ENCODE measurements around the gene MED27. TPM values are rescaled to one million over a fixed set of nuclear protein-coding genes. Genes with fewer than 3 reads are reported as not detected.

The MED27 gene
- total RNA-seq, 1 experiment from 2014 or later, result 37.7 TPM

DNA sequence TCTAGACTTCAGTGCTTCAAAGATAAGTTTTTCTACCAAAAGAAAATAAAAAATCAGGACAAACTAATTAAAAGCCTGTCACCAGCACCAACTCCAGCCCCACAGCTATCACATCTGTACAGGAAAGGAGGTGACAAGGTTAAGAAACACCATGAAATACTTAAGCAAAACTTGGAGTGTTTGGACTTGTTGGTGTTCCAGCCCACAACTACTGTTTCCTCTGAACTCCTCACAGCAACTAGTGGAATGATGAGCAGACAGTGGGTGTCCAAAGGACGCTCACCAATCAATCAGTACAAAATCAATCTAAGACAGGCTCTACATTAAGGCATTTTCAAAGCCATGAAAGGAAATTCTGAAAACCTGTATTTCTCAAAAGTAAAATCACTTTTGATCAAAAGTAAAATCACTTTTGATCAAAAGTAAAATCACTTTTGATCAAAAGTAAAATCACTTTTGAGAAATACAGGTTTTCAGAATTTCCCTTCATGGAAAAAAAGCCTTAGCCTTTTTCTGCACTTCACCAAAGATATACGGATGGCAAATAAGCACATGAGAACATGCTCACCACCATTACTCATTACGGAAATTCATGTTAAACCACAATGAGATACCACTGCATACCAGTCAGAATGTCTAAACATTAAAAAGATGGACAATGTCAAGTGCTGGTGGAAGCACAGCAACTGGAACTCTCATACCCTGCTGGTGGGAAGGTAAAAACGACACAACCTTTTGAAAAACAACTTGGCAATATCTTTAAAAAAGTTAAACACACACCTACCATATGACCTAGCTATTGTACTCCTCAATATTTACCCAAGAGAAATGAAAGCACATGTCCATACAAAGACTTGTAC is 79.7 kb downstream of the MED27 start:
- DNase-seq (ENCODE audit: low read depth), result peak; percentile 84

DNA sequence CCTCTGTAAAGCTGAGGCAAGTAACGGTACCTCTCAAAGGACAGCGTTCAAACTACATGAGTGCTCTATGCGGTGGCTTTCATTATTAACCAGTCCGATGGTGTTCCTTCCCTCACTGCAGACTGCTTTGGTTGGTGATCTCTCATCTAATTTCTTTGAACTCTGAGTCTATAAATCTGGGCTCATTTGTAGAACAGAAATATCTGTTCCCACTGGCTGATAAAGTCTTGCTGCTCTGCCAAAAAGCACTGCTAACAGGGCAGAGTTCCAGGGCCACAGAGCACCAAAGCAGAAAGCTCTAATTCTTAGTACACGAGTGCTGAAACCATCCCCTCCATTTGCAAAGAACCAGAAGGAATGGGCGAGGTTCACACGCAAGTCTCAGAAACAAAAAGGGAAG is 81.9 kb downstream of the MED27 start:
- no peak for DNase-seq (ENCODE audit: low read depth)

DNA sequence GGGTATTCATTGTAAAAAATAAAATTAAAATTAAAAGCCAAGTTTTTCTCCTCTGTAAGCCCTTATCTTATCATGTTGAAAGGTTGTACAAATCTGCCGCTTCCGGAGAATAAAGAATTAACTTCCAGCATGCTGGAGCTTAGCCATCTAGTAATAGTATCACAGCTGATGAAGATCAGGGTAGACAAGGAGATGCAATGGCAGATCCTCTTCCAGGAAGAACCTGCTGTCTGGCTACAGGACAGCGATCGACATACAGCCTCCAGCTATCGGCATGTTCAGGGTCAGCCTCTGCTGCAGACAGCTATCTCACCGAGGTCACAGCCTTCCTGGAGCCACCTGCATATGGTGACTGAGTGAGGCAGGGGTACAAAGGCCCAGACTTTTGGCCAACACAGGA is 82.6 kb downstream of the MED27 start:
- no peak for DNase-seq (ENCODE audit: low read depth)

DNA sequence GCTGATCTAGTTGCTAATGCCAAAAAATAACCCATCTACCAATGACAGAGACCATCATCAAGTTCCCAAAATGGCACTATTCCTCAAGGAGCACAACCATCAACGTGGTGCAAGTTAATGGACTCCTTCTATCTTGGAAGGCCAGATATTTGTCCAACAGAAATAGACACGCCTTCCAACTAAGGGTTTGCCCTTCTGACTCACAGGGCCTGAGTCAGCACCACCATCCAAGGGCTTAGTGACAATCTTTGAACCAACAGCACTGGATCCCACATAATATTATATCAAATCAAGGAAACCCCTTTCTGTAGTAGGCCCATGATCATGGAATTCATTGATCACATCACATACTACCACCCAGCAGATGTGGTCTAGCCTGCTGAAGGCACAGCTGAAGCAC is 84.3 kb downstream of the MED27 start:
- DNase-seq (ENCODE audit: low read depth), result peak; percentile 54

DNA sequence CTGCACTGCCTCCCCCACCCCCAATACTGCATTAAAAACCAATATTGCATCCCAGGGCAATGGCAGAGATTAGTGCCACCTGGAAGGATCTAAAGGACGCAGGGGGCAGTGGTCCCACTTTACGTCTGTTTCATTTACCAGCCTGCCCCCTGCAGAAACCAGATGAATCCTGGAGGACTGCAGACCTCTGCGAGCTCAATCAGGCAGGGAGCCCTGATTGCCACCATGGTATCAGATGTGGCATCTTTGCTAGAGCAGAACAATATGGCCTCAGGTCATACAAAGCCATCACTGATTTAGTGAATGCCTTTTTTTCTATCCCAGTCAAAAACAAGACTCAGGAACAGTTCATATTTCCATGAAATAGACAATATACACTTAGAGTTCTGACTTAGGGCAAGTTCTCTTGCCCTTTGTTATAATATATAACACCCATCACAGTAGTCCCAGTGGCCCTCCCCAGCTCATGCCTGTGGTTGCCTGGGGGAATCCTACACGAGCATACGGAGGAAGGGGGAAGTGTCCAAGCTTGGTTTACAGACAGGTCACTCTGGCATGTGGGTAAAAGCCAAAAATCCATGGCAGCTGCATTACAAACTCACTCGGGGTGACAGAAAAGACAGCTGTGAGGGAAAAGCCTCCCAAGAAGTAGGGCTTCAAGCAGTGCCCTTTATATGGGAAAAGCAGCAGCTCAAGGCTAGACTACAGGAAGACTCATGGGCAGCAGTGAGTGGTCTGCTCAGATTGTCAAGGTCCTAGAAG is 85.1 kb downstream of the MED27 start:
- peak; percentile 57 for DNase-seq (ENCODE audit: low read depth)

DNA sequence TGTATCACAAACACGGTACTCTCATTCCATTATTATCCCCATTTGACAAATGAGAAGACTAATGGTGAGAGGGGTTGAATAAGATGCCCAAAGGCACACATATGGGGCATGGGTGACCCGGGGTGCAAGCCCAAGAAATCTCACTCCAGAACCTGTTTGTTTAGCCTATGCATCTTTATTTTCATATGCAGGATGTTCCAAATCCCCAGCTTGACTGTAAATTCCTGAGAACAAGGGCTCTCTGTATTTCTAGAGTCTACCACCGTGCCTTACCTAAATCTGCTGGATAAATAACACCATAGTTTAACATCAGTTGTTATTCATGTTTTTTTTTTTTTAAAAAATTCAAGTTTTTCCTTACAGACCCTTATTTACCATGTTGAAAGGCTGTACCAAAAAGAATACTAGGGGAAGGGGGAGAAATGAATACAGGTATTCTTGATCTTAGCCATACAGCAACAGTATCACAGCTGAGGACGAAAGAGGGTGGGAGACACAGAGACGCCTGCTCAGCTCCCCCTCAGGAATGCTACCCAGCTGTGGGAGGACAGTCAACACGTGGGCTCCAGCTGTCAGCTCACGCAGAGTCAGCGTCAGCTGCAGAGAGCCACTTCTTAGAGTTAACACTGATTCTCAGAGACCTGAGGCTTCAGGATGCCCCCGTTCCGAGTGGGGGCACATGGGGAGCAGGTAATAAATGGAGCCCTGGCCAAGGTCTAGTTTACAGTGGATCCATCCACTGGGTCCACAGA is 86.6 kb downstream of the MED27 start:
- no peak for DNase-seq (ENCODE audit: low read depth)

DNA sequence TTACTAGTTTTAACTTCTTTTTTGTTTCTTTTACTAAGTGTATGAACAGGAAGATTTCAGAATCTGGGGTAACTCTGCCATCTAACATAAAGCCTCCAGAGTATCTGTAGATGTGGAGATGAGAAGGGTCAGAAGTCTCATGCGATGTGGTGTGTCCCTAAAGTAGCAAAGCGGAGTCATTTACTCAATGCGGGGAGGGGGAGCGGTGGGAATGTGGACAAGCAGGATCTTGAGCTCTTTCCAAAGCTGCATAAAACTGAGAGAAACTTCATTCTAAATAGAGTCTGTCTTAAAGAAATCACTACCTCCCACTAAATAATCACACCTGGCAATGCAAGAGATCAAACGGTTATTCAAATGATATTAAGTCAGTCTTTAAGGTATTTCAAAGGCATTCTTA is 92.4 kb downstream of the MED27 start:
- DNase-seq (ENCODE audit: low read depth), result no peak

DNA sequence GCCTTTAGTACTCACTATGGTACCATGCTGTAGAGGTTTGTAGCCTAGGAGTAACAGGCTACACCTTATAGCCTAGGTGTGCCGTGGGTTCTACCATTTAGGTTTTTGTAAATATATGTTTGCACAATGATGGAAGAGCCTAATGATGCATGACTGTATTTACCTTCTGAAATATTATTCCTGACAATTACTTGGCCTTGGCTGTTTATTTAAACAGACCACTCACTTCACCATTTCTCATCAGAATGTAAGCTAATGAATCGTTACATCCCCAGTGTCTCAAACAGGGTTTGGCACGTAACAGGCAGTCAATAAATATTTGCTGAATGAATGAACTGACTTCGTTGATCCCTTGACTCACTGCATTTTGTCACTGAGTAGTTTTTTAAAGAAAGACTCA is 93.1 kb downstream of the MED27 start:
- no peak for DNase-seq (ENCODE audit: low read depth)

DNA sequence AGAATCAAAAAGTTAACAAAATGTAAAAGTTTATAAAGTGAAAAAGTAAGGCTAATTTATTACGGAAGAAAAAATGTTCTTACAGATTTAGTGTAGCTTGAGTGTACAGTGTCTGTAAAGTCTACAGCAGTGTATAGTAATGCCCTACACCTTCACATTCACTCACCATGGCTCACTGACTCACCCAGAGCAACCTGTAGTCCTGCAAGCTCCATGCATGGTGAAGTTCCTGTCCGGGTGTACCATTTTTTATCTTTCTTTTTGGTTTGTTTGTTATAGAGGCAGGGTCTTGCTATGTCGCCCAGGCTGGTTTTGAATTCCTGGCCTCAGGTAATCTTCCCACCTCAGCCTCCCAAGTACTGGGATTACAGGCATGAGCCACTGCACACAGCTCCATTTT is 93.6 kb downstream of the MED27 start:
- no peak for DNase-seq (ENCODE audit: low read depth)

DNA sequence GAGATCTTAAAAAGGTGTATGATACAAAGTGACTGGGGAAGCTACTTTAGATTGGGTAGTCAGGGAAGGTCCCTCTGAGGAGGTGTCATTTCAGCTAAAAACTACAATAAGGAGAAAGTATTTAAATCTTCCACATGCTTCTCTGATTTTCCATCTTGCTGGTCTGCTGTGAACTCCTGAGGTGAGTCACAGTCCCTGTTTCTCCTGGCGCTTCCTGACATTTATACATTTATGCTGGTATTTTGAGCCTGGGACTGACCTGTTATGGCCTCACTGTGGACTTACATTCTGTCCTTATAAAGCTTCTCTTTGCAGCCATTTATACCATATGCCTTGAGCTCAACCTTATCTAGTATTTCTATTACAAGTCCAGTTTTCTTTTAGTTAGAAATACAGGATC is 95.1 kb downstream of the MED27 start:
- no peak for DNase-seq (ENCODE audit: low read depth)

DNA sequence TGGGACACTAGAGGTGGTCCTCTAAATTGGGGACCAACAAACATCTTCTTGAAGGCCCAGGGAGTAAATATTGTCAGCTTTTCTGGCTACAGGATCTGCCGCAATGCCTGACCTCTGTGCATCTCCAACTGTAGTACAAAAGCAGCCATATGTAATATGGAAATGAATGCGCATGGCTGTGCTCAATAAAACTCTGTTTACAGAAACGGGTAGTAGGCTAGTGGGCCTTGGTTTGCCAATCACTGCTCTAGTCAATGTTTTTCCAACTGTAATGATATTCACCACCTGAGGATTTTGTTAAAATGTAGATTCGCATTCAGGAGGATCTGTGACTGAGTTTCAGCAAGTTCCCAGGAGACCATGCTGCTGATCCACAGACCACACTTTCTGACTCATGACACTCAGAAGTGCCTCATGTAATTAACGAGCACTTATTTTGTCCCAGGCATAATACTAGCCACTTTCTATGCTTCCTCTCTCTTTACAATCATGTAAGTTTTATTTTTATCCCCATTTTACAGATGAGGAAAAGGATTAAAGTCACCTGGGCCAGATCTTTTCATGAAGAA is 96.9 kb downstream of the MED27 start:
- DNase-seq (ENCODE audit: low read depth), result peak; percentile 54

DNA sequence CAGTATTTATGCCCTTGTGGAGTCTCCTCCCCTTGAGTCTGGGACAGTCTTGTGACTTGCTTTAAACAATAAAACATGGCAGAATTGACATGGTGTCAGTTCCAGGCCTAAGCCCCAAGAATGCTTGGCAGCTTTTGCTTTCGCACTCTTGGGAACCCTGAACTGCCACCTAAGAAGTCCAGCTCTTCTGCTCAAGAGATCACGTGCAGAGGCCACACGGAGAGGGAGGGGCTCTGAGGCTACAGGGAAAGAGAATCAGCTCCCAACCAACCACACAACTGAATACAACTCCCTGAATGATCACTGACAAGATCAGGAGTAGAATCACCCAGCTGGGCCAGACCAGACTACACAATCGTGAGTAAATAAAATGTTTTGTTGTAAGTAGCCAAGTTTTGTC is 97.6 kb downstream of the MED27 start:
- no peak for DNase-seq (ENCODE audit: low read depth)

DNA sequence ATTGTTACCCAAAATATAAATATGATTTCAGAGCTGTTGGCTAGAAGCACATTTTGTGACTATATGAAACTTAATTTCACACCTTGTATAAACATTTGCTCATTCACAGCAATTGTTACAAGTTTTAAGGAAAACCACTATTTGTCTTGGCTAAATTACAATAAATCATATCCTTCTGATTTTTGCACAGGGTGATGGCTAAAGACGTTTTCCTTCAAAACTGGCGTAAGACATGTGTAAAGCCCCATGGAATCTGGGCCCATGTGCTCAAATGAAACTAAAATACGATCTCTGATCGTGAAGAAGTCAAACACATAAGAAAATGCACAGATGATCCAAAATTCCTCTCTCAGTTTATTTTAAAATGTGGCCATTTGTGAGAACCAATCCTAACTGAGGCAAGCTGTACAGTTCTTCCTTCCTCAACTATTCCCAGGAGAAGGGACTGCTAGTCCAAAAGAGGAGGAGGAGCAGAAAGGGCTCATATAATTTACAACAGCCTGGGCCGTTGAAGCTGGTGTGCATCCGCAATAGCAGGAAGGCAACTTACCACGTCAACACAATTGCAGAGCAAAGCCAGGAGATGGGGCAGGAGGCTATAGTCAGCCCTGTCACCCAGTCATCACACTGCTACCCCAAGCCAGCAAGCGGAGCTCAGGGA is 98.4 kb downstream of the MED27 start:
- no peak for DNase-seq (ENCODE audit: low read depth)

DNA sequence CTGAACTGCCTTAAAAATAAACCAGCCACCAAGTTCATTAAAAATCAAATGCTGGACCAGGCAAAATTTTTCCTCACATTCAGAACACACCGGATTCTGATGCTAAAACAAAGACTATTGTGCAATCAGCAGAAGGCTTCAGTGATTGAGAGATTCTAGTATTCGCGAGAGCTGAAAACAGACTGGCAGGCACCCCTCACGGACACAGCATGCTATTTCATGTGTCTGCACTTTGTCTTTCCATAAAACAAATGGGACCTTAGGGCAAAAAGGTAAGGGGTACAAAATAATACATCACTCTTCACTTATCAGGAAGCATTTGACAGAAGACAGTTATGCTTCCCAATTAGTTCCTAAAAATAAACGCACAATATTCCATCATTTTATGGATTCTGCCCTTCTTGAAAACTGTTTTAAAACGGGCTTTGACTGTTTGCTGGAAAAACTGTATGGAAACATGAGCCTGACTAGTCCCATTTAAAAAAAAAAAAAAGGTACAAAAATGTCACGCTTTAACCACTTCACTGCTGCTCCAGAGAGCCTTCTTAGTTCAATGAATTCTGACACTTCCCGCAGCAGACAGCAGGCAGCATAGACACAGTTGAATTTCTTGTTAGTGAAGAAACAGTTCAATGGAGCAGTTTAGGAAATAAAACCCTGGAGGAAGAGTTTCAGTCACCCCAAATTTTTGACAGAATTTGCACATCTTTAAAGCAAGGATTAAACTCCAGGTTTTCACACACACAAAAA is 99.2 kb downstream of the MED27 start:
- DNase-seq (ENCODE audit: low read depth), result no peak

DNA sequence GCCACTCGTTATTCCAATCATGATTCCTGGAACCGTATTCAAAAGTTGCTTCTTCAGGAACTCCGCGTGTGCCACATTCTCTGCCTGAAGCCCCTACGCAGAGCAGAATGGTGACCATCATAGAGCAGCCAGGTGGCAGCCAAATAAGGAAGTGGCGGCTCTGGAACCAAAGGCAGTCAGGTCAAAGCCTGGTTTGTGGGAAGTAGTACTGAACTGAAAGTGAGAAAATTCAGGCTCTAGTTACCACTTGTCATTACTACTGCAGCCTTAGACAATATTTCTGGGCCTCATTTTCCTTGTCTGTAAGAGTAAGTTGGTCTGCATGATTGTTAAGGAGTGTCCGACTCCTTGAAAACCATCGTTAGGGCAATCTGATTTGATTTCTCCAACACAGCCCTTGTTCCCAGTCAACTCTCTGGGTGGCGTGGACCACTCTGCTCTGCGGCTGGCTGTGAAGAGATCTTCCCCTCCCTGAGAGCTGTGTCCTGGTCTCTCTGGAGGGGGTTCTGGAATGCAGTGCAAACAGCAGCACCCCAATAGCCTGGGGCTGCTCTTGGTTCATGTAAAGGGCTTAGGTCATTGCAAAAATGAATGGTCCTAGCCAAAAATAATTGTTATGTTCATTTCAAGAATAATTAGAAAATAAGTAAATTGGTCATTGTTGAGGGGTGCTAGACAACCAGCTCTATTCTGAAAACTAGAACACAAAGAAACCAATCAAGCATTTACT is 102.4 kb downstream of the MED27 start:
- no peak for DNase-seq (ENCODE audit: low read depth)

DNA sequence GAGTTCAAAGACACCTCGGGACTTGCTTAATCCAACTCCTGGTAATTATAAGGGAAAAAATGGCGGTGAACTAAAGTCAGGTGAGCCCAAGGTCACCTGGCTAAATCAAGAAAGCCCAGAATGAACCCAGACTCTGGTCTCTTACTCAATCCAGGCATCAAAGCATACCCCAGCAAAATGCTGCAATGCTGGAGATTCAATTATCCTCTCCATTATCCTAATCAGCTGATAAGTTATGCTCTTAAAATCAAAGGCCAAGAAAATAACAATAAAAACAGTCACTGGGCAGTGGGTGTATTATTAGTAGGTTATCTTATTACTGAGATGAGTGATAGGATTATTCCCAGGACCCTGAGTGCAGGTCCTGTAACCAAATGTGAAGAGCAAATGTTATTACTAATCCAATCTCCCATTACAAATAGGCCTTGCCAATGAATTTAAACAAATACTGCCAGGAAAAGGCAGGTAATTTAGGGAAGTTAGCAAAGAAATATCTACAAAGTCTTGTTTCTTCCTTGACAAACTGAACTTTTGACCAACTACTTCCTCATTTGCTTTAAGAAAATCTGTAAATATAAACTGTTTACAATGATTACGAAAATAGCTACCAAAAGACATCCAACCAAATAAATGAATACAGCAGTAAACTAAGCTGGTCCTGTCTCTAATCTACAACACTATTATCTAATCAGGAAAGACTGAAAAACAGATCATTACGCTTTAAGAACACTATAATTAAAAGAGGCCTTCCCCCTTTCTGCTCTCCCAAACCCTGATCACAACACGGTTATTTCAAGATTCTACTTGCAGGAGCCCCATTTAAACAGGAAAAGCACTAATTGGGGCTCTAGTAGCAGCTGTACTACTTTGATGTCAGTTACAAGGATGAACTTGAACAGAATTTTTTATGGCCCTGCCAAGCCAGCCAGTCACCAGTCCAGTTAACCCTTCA is 103.2 kb downstream of the MED27 start:
- DNase-seq (ENCODE audit: low read depth), result no peak

DNA sequence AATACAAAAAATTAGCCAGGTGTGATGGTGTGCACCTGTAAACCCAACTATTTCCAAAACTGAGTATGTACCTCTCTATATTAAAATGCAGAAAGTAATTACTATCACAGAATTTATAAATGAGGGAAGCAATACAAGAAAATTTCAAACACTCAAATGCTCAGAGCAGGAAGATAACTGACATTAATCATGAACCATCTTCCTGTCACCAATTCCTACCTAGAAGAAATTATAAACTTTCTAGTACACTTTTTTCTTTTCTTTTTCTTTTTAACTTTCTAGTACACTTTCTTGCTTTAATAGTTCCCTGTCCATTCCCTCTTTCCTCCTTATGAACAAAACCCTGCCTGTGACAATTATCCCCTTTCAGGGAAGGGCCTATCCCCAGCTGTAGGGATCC is 106.8 kb downstream of the MED27 start:
- no peak for DNase-seq (ENCODE audit: low read depth)

DNA sequence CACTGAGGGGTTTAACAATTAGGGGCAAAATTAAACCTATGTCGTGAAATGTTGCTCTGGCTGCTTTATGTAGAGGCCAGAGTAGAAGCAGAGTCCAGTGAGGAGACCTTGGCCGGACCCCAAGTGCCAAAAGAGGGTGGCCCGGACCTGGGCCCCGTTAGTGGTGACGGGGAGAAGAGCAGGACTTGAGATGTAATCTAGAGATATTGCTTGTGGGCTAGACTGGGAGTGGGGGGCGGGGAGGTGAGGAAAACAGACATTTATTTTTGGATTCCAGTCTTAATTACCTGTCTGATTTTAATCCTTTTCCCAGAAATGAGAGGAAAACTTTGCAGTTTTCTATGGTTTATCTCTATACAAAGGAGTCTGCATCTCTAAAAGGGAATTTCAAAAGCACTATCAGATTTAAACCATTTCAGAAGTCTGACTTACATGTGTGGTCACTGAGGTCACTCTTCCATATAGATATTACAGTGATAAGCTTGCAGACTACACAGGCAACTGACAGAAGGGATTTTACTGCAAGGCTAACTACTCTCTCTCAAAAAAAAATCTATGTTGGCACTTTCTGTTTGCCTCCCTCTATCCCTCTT is 108.1 kb downstream of the MED27 start:
- DNase-seq (ENCODE audit: low read depth), result no peak
